ENCODE results near the gene RAB34. TPM values are rescaled to one million over a fixed set of nuclear protein-coding genes. Genes with fewer than 3 reads are reported as not detected.
A peak's percentile ranks its signal among the peaks of the same experiment; 100 is the strongest.

RAB34 gene
- polyA plus RNA-seq, 3 donors, result 66.7 to 93.3 (median 79.1) TPM

DNA sequence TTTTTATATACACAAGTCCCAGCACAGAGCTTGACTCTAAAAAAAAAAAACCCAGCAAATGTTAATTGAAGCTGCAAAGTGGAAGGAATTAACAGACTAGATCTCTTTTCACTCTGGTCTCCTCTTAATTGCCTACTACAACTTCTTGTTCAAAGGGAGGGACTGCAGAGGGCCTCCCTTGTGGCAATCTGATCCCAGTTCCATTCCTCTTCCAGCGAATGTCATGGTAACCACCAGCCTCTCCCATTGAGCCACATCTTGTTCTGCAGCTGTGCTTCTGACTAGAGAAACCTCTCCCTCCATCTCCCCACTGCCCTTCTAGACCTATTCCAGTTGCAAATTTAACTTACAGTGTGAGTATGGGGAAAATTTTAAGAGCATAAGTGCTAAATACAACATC lies 49.8 kb downstream of the RAB34 start:
- intact Hi-C loops (cut with micrococcal nuclease), result no loop called here
- no peak for TF ChIP-seq CTCF (IDR thresholded peaks at IDR 0.05)
- H3K36me3 Mint-ChIP-seq, result peaks cover 50 to 52% of the 10 kb centered on the region in 2 donors
- Histone ChIP-seq H3K4me3 (replicated peaks in 1 of 3; ENCODE audit: low read depth in 2 of 3, low read length in 3 of 3) (no peak overlapping the region), H4K20me1 (ENCODE audit: insufficient read depth, low read length) (peaks cover 69% of the 10 kb centered on the region), H3K4me2 (replicated peaks; ENCODE audit: extremely low read depth, low read length, poor library complexity, severe bottlenecking) (no peak overlapping the region), H3K9ac (ENCODE audit: insufficient read depth, low read length, poor library complexity, severe bottlenecking) (no peak overlapping the region), H3K27ac (ENCODE audit: low read depth in 1 of 2, low read length in 2 of 2) (no peak overlapping the region), H3K4me1 (ENCODE audit: control insufficient read depth in 1 of 2, insufficient read depth in 2 of 2, low read length in 2 of 2) (peaks cover 7% of the 10 kb centered on the region in 2 donors), H2AFZ (ENCODE audit: insufficient read depth, low read depth, low read length, poor library complexity, severe bottlenecking) (no peak overlapping the region), H3K9me3 (replicated peaks in 1 of 2; ENCODE audit: control insufficient read depth in 1 of 2, insufficient read depth in 1 of 2, low read length in 2 of 2) (no peaks in the 10 kb centered on the region), H3K36me3 (replicated peaks in 1 of 2; ENCODE audit: control insufficient read depth in 1 of 2, insufficient read depth in 2 of 2, low read length in 2 of 2) (peaks cover 46 to 76% of the 10 kb centered on the region in 2 donors), H3K79me2 (ENCODE audit: insufficient read depth, low read length) (peaks cover 61% of the 10 kb centered on the region), H3K27me3 (ENCODE audit: control insufficient read depth in 2 of 2, insufficient read depth in 2 of 2, low read length in 2 of 2) (no peaks in the 10 kb centered on the region)
- peaks cover 20% of the 10 kb centered on the region for H3K4me1 Mint-ChIP-seq
- no peak for DNase-seq
- WGBS (ENCODE audit: insufficient coverage), result 80% methylated on average over 1 of the region's 1 CpG
- H3K27me3 Mint-ChIP-seq (ENCODE audit: low read depth in 3 of 3), result no peaks in the 10 kb centered on the region
- H3K4me3 Mint-ChIP-seq, result no peak overlapping the region
- no peaks in the 10 kb centered on the region for H3K9me3 Mint-ChIP-seq
- peak overlapping the region in 1 of 7 donors; percentile 68 for H3K27ac Mint-ChIP-seq

DNA sequence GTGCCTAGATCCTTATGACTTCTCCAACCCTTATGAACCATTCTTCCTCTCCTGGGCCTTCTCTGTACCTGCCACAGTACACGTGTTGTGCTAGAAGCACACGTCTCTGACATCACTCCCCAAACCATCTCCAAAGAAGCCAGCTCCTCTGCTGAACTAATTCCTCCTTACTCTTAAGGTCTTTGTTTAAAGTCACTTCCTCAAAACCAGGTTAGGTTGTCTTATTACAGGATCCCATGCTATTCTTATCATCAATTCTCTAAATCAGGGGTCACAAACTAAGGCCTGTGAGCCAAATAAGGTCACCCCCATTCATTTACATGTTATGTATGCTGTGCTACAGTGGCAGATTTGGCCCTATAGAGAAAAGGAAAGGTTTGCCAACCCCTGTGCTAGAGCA lies 51.7 kb downstream of the RAB34 start:
- no peak overlapping the region for H3K9ac ChIP-seq (ENCODE audit: insufficient read depth, low read length, poor library complexity, severe bottlenecking)
- H3K4me3 ChIP-seq (replicated peaks in 1 of 3; ENCODE audit: low read depth in 2 of 3, low read length in 3 of 3), result no peak overlapping the region
- no peak overlapping the region for H2AFZ ChIP-seq (ENCODE audit: insufficient read depth, low read depth, low read length, poor library complexity, severe bottlenecking)
- Mint-ChIP-seq H3K27ac (peak overlapping the region; percentile 26 to 89 (median 70)), H3K4me1 (peaks cover 27% of the 10 kb centered on the region), H3K4me3 (no peak overlapping the region), H3K27me3 (ENCODE audit: low read depth in 3 of 3) (peaks cover 0 to 2% (median 0%) of the 10 kb centered on the region in 3 donors), H3K36me3 (peaks cover 31 to 36% of the 10 kb centered on the region in 2 donors), H3K9me3 (peaks cover 0 to 2% (median 0%) of the 10 kb centered on the region in 7 donors)
- H3K36me3 ChIP-seq (replicated peaks in 1 of 2; ENCODE audit: control insufficient read depth in 1 of 2, insufficient read depth in 2 of 2, low read length in 2 of 2), result peaks cover 27 to 57% of the 10 kb centered on the region in 2 donors
- intact Hi-C loops (cut with micrococcal nuclease), result no loop called here
- peak overlapping the region in 1 of 2 donors; percentile 44 for H3K27ac ChIP-seq (ENCODE audit: low read depth in 1 of 2, low read length in 2 of 2)
- TF ChIP-seq CTCF (IDR thresholded peaks at IDR 0.05), result no peak
- H3K9me3 ChIP-seq (replicated peaks in 1 of 2; ENCODE audit: control insufficient read depth in 1 of 2, insufficient read depth in 1 of 2, low read length in 2 of 2), result no peaks in the 10 kb centered on the region
- H3K4me2 ChIP-seq (replicated peaks; ENCODE audit: extremely low read depth, low read length, poor library complexity, severe bottlenecking), result no peak overlapping the region
- peaks cover 80% of the 10 kb centered on the region for H3K79me2 ChIP-seq (ENCODE audit: insufficient read depth, low read length)
- H4K20me1 ChIP-seq (ENCODE audit: insufficient read depth, low read length), result peaks cover 57% of the 10 kb centered on the region
- H3K4me1 ChIP-seq (ENCODE audit: control insufficient read depth in 1 of 2, insufficient read depth in 2 of 2, low read length in 2 of 2), result peaks cover 15 to 16% of the 10 kb centered on the region in 2 donors
- no peaks in the 10 kb centered on the region for H3K27me3 ChIP-seq (ENCODE audit: control insufficient read depth in 2 of 2, insufficient read depth in 2 of 2, low read length in 2 of 2)
- WGBS (ENCODE audit: insufficient coverage), result 78% methylated on average over 2 of the region's 2 CpGs
- no peak for DNase-seq

Small RNAs within 50 kb of the gene (small RNA-seq; reads per million reads assigned to genes)
- not detected for gene SNORD42A (ENCODE audit: insufficient read length, low read depth)
- gene SNORD42B (ENCODE audit: insufficient read length, low read depth), result 1.2 reads per million
- gene SNORD4A (ENCODE audit: insufficient read length, low read depth), result not detected
- gene SNORD4B (ENCODE audit: insufficient read length, low read depth), result not detected

Other genes with a start within 250 kb of the RAB34 start
- not detected for gene SLC13A2, start 244.2 kb downstream of the RAB34 start, polyA plus RNA-seq
- not detected for gene FOXN1, start 211.5 kb downstream of the RAB34 start, polyA plus RNA-seq
- gene UNC119, start 165.2 kb downstream of the RAB34 start, polyA plus RNA-seq, result 100 to 1,000 TPM in 1 of 3 donors, 10 to 100 TPM in 2; 77.5 to 189 (median 80.2) TPM
- 10 to 100 TPM; 59.4 to 87.5 (median 84.9) TPM for gene PIGS, start 146.3 kb downstream of the RAB34 start, polyA plus RNA-seq
- 10 to 100 TPM in 1 of 3 donors, 1 to 10 TPM in 2; 7.1 to 10.6 (median 9.8) TPM for gene ALDOC, start 141.0 kb downstream of the RAB34 start, polyA plus RNA-seq
- gene SPAG5, start 118.8 kb downstream of the RAB34 start, polyA plus RNA-seq, result 1 to 10 TPM in 1 of 3 donors, not detected in 2; 7.7 TPM
- gene RSKR, start 103.7 kb downstream of the RAB34 start, polyA plus RNA-seq, result 10 to 100 TPM in 1 of 3 donors, not detected in 2; 33.2 TPM
- 10 to 100 TPM; 46.8 to 69.2 (median 53.2) TPM for gene BLTP2, start 72.7 kb downstream of the RAB34 start, polyA plus RNA-seq
- 100 to 1,000 TPM in 1 of 3 donors, 10 to 100 TPM in 2; 52.9 to 103 (median 84.5) TPM for gene SDF2, start 56.0 kb downstream of the RAB34 start, polyA plus RNA-seq
- gene SUPT6H, start 55.7 kb downstream of the RAB34 start, polyA plus RNA-seq, result 10 to 100 TPM in 1 of 3 donors, 1 to 10 TPM in 2; 3.8 to 33.9 (median 7.8) TPM
- gene PROCA1, start 6.0 kb downstream of the RAB34 start, polyA plus RNA-seq, result 1 to 10 TPM in 1 of 3 donors, under 1 TPM in 2; 0.31 to 8.9 (median 0.78) TPM
- 1,000 to 10,000 TPM in 2 of 3 donors, 100 to 1,000 TPM in 1; 542 to 1,304 (median 1,152) TPM for gene RPL23A, start 2.1 kb upstream of the RAB34 start, polyA plus RNA-seq
- under 1 TPM in 1 of 3 donors, not detected in 2; 0.79 TPM for gene TLCD1, start 8.4 kb upstream of the RAB34 start, polyA plus RNA-seq
- gene NEK8, start 10.9 kb upstream of the RAB34 start, polyA plus RNA-seq, result 1 to 10 TPM; 2.7 to 9.6 (median 3.1) TPM
- 10 to 100 TPM in 1 of 3 donors, 1 to 10 TPM in 1, under 1 TPM in 1; 0.33 to 38.0 (median 1.0) TPM for gene TRAF4, start 26.1 kb upstream of the RAB34 start, polyA plus RNA-seq
- gene FAM222B, start 124.9 kb upstream of the RAB34 start, polyA plus RNA-seq, result 1 to 10 TPM; 1.5 to 8.6 (median 1.9) TPM
- 10 to 100 TPM; 27.7 to 34.5 (median 33.8) TPM for gene ERAL1, start 137.1 kb upstream of the RAB34 start, polyA plus RNA-seq
- gene FLOT2, start 179.9 kb upstream of the RAB34 start, polyA plus RNA-seq, result 100 to 1,000 TPM; 138 to 271 (median 244) TPM
- gene DHRS13, start 185.2 kb upstream of the RAB34 start, polyA plus RNA-seq, result 1 to 10 TPM; 3.7 to 4.5 (median 3.8) TPM
- 10 to 100 TPM in 1 of 3 donors, 1 to 10 TPM in 2; 1.4 to 62.5 (median 2.5) TPM for gene PHF12, start 233.7 kb upstream of the RAB34 start, polyA plus RNA-seq